Upper lobe of right lung (tissue), 1 donor: ENCODE data around the gene NXNL1. TPM values are rescaled to one million over a fixed set of nuclear protein-coding genes. Genes with fewer than 3 reads are reported as not detected.

Experiments used
- ATAC-seq: fragments of 200-7000 bp; cut with Tn5 transposase; one replicate; pipeline ENCODE4 v1.9.1; 2020; ENCODE audit warnings: mild to moderate bottlenecking, moderate library complexity
- DNase-seq: peaks from one replicate; pipeline ENCODE4 v3.0.0-alpha.2; 2020
- H3K27ac ChIP-seq: fragments of 200-600 bp; one replicate; pipeline ENCODE4 v1.8.0; 2022
- H3K27me3 ChIP-seq: fragments of 200-600 bp; one replicate; pipeline ENCODE4 v1.8.0; 2022; ENCODE audit warnings: mild to moderate bottlenecking
- H3K36me3 ChIP-seq: fragments of 200-600 bp; one replicate; pipeline ENCODE4 v1.8.0; 2022
- H3K4me1 ChIP-seq: fragments of 200-600 bp; one replicate; pipeline ENCODE4 v1.8.0; 2022
- H3K4me3 ChIP-seq: fragments of 200-600 bp; one replicate; pipeline ENCODE4 v1.8.0; 2022; ENCODE audit warnings: mild to moderate bottlenecking
- H3K9me3 ChIP-seq: fragments of 200-600 bp; one replicate; pipeline ENCODE4 v1.8.0; 2022
- intact Hi-C: fragments of 100-400 bp; cut with DNase I; formaldehyde crosslinking; loops from one replicate; pipeline ENCODE4 v1.11.0; 2022
- total RNA-seq: library from RNA; stranded (reverse); fragmentation: NEBNext Ultra II Directional; extraction: Animal tissue kit (Norgen Biotek cat#: 25700); gene quantifications from one replicate; pipeline ENCODE4 v1.2.1, GENCODE V29; 2021
- TF ChIP-seq, protein P1 (sequence below): fragments of 200-600 bp; IDR thresholded peaks from one replicate; pipeline ENCODE4 v1.8.0; 2022; ENCODE audit warnings: antibody characterized with exemption
- donor health status: DM: no; HTN: yes; CAD: no; lungs with severe emphysema.

Gene NXNL1
- total RNA-seq, 1 donor from 2014 or later, result not detected

DNA sequence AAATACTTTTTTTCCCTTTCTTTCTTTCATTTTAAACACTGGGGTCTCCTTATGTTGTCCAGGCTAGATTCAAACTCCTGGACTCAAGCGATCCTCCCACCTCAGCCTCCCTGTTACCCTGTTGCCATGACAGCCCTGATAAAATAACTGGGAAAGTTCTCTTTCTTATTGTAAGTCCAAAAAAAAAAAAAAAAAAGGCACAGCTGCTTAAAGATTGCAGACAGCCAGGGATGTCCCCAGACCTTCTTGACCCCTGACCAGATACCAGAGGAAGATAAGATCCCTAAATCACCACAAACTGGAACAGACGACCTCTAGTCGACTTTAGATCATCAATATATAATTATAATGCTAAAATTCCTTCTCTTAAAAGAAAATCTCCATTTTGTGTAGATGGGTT lies 42.0 kb downstream of the NXNL1 start:
- intact Hi-C loops, result no loop called here
- peak overlapping the region; percentile 99 for H3K4me3 ChIP-seq

DNA sequence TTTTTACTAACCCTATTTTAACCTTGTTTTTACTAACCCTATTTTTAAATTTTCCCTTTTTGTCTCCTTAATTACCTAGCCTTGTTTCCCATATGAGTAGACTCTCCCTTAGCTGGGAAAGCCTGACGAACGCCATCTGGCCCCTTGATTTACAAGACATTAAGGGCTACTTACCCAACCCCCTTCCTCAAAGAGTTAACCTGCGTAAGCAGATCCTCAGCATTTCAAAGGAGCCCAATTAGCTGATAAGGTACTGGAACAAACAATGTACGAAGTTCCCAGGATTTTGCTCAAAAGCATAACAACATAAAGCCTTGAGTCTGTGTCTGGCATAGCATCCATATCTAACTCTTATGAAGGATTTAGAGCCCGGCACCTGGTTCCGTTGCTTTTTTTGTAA lies 45.6 kb downstream of the NXNL1 start:
- no peak overlapping the region for H3K27ac ChIP-seq

More for the DNA sequence above, 42.0 kb downstream of the NXNL1 start:
- no peak for DNase-seq
- peaks cover 13% of the 10 kb centered on the region for H3K4me1 ChIP-seq
- peaks cover 7% of the 10 kb centered on the region for H3K36me3 ChIP-seq
- ATAC-seq, result no peak
- H3K27me3 ChIP-seq, result no peaks in the 10 kb centered on the region
- TF ChIP-seq, protein P1, sequence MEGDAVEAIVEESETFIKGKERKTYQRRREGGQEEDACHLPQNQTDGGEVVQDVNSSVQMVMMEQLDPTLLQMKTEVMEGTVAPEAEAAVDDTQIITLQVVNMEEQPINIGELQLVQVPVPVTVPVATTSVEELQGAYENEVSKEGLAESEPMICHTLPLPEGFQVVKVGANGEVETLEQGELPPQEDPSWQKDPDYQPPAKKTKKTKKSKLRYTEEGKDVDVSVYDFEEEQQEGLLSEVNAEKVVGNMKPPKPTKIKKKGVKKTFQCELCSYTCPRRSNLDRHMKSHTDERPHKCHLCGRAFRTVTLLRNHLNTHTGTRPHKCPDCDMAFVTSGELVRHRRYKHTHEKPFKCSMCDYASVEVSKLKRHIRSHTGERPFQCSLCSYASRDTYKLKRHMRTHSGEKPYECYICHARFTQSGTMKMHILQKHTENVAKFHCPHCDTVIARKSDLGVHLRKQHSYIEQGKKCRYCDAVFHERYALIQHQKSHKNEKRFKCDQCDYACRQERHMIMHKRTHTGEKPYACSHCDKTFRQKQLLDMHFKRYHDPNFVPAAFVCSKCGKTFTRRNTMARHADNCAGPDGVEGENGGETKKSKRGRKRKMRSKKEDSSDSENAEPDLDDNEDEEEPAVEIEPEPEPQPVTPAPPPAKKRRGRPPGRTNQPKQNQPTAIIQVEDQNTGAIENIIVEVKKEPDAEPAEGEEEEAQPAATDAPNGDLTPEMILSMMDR, result no peak
- peak overlapping the region; percentile 74 for H3K27ac ChIP-seq
- no peaks in the 10 kb centered on the region for H3K9me3 ChIP-seq

DNA sequence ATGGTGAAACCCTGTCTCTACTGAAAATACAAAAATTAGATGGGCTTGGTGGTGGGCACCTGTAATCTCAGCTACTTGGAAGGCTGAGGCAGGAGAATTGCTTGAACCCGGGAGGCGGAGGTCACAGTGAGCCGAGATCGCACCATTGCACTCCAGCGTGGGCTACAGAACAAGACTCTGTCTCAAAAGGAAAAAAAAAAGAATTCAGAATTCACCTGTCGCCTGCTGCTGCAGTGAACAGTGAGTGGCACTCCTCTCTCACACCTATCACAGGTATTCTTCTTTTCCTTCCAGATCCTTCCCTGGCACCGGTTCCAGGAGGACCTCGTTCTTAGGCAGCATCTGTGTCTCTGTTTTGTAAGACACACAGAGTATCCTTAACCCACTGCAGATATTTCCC lies 46.6 kb downstream of the NXNL1 start:
- ATAC-seq (no peak), DNase-seq (no peak)
- Histone ChIP-seq H3K4me3 (no peak overlapping the region), H3K27ac (no peak overlapping the region), H3K9me3 (no peaks in the 10 kb centered on the region), H3K36me3 (peaks cover 7% of the 10 kb centered on the region), H3K4me1 (peaks cover 6% of the 10 kb centered on the region), H3K27me3 (no peaks in the 10 kb centered on the region)
- intact Hi-C loops, result no loop called here
- TF ChIP-seq, protein P1, result no peak

More for the DNA sequence above, 45.6 kb downstream of the NXNL1 start:
- ATAC-seq, result no peak
- no peaks in the 10 kb centered on the region for H3K9me3 ChIP-seq
- no peaks in the 10 kb centered on the region for H3K27me3 ChIP-seq
- intact Hi-C loops, result no loop called here
- no peak overlapping the region for H3K4me3 ChIP-seq
- H3K36me3 ChIP-seq, result peaks cover 7% of the 10 kb centered on the region
- DNase-seq, result no peak
- TF ChIP-seq, protein P1, result no peak
- peaks cover 8% of the 10 kb centered on the region for H3K4me1 ChIP-seq

DNA sequence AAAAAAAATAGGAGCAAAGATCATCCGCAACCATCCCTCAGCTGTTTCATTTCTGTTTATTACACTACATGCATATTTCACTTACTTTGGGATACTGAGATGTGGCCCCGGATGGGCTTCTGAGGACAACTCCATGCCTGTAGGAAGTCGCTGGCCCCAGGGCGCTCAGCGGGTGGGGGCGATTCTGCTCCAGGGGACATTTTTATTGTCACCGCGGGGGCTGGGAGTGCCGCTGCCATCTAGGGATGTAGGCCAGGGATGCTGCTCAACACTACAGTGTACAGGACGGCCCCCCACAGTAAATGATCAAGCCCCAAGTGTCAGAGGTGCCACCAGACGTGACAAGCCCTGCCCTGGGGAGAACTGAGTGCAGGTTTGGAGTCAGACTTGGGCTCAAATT lies 48.9 kb downstream of the NXNL1 start:
- Histone ChIP-seq H3K9me3 (no peaks in the 10 kb centered on the region), H3K4me1 (peaks cover 9% of the 10 kb centered on the region), H3K4me3 (no peak overlapping the region), H3K36me3 (peaks cover 7% of the 10 kb centered on the region), H3K27me3 (no peaks in the 10 kb centered on the region), H3K27ac (no peak overlapping the region)
- TF ChIP-seq, protein P1, result no peak
- ATAC-seq (no peak), DNase-seq (no peak)
- intact Hi-C loops, result no loop called here

DNA sequence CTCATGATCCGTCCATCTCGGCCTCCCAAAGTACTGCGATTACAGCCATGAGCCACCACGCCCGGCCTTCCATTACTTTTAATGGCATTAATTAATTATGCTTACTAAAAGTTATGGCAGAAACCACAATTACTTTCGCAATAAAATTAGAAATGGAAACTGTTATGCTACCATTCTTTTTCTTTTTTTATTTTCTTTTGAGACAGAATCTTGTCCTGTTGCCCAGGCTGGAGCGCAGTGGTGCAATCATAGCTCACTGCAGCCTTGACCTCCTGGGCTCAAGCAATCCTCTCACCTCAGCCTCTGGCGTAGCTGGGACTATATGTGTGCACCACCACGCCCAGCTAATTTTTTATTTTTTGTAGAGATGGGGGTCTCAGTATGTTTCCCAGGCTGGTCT lies 50.7 kb downstream of the NXNL1 start:
- Histone ChIP-seq H3K27me3 (no peaks in the 10 kb centered on the region), H3K4me1 (peaks cover 15% of the 10 kb centered on the region), H3K36me3 (peaks cover 7% of the 10 kb centered on the region), H3K4me3 (no peak overlapping the region), H3K27ac (no peak overlapping the region), H3K9me3 (no peaks in the 10 kb centered on the region)
- ATAC-seq, result no peak
- intact Hi-C loops, result no loop called here
- DNase-seq, result no peak
- TF ChIP-seq, protein P1, result no peak

DNA sequence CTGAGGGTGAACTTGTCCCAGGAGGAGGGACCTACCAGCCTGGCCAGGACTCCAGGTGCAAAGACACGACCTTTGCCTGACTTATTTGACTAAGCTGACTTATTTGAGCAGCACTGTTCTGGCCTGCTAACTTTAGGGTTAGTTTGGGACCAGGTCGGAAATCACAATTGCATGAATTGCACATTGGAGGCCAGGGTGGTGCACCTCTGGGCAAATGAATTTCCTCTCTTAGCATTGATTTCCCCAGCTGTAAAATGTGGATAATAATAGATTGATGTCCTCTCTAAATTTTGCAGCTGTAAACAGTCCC lies 53.9 kb downstream of the NXNL1 start:
- H3K27me3 ChIP-seq, result no peaks in the 10 kb centered on the region
- peak overlapping the region; percentile 76 for H3K27ac ChIP-seq
- H3K4me1 ChIP-seq, result peaks cover 17% of the 10 kb centered on the region
- no peaks in the 10 kb centered on the region for H3K36me3 ChIP-seq
- TF ChIP-seq, protein P1, result no peak
- no peaks in the 10 kb centered on the region for H3K9me3 ChIP-seq
- ATAC-seq (no peak), DNase-seq (no peak)
- H3K4me3 ChIP-seq, result peak overlapping the region; percentile 55
- intact Hi-C loops, result no loop called here
